SKM-1 treated with dmso at 0.1 percent for 144 hours (cell line): ENCODE results near the gene CELA3A.
A peak's percentile ranks its signal among the peaks of the same experiment; 100 is the strongest.
"Not testable (repeated sequence)": the region's sequence is repeated elsewhere in the genome, so short reads cannot be mapped to it uniquely, and the experiment has no call there.

Experiments
- DNase-seq: peaks from one replicate; lab custom pipeline; 2025; ENCODE audit not compliant: unreplicated experiment; lab: John Stamatoyannopoulos, UW

CELA3A gene

DNA sequence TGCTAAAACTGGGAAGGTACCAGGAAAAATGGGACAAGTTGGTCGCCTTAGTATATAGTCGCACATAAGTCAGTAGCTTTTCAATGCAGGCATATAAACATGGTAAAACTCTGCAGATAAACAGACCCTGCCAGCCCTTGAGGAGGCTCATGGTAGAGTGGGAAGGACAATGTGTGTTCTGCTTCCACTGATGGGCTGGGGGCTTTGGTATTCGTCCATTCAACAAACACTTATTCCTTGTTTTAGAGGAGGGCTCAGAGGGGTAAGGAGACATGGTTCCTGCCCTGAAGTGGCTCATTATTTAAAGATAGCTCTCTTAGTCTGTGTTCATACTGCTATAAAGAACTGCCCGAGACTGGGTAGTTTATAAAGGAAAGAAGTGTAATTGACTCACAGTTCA is 11.3 kb downstream of the CELA3A start:
- DNase-seq = not testable (repeated sequence)

DNA sequence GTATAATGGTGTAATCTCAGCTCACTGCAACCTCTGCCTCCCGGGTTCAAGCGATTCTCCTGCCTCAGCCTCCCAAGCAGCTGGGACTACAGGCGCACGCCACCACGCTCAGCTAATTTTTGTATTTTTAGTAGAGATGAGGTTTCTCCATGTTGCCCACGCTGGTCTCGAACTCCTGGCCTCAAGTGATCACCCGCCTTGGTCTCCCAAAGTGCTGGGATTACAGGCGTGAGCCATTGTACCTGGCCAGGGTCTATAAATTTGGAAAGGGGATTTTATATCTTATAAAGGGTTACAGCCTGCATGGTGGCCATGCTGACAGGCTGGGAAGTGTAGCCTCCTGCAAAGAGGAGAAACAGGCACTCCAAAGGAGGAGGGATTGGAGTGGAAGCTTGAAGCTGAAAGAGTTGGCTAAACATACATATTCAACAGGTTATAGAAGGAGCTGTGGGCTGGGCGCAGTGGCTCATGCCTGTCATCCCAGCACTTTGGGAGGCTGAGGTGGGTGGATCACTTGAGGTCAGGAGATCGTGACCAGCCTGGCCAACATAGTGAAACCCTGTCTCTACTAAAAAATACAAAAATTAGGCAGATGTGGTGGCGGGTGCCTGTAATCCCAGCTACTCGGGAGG is 13.2 kb downstream of the CELA3A start:
- not testable (repeated sequence) for DNase-seq

DNA sequence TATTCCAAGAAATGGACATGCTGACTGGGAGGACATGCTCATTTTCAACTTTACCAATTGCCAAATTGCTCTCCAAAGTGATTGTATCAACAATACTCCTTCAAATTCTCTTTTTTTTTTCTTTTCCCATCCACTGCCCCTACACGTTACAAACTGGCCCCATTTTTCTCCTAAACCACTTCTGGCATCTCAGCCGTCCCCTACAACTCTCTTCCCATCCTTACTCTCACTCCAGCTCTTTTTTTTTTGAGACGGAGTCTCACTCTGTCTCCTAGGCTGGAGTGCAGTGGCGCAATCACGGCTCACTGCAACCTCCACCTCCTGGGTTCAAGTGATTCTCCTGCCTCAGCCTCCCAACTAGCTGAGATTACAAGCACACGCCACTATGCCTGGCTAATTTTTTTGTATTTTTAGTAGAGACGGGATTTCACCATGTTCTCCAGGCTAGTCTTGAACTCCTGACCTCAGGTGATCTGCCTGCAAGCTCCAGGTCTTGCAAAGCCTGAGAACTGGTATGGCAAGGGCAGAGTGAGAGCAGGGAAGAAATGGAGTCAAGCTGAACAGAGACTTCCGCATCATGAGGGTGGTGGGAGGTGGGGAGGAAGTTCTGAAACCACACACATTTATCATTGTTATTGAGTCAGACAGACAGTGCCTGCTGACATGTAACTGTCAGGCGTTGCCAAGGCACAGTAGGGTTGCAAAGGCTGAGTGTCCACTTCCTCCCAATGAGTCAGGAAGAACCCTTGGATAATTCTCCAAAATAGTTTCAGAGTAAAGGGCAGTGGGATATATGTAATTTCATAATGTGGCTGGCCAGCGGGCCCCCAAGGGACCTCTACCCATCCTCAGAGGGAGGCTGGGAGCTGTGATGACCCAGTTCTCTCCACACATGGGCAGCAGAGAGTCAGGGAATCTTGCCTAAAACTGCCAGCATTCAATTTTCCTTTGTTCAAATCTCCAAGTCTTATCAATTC is 17.4 kb downstream of the CELA3A start:
- DNase-seq = peak; percentile 92

DNA sequence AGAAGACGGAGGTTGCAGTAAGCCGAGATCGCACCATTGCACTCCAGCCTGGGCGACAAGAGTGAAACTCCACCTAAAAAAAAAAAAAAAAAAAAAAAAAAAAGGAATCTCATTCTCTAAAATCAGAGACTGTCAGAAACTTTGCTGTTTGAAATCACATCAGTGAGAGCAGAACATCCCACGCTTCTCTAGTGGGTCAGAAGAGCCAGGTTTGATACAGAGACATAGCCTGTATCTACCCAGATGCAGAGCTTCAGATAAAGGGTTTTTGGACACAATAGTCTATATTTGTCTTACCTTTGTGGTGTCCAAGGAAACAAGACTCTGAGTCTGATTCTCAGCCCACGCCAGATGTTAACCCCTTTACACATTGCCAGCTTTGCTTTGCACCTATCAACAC is 19.6 kb downstream of the CELA3A start:
- no peak for DNase-seq

DNA sequence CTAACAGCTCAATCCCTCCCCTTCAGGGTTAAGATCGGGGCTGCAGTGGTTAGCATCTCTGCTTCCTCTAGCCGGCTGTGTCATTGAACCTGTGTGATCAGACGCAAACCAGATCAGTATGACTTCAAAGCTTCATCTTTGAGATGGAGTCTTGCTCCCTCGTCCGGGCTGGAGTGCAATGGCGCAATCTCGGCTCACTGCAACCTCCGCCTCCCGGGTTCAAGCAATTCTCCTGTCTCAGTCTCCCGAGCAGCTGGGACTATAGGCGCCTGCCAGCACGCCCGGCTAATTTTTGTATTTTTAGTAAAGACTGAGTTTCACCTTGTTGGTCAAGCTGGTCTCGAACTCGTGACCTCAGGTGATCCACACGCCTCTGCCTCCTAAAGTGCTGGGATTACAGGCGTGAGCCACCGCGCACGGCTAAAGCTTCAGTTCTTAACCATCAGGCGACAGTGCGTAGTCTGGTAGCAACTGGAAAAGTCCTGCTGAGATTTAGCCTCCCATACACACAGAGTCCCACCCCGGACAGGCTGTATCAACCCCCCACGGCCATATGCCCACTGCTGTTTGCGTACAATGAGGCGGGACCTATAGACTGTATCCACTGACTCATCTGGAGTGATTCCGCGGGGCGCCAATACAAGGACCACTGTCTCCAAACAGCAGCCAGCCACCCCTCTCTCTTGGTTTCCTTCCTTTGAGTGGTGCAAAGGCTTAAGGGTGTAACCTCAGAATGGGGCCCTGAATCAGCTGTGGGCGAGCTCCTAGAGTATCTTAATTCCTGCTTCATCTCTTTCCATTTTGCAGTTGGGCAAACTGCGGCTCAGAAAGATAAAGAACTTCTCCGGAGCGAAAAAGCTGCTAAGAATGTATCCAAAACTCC is 23.3 kb downstream of the CELA3A start:
- peak; percentile 78 for DNase-seq

DNA sequence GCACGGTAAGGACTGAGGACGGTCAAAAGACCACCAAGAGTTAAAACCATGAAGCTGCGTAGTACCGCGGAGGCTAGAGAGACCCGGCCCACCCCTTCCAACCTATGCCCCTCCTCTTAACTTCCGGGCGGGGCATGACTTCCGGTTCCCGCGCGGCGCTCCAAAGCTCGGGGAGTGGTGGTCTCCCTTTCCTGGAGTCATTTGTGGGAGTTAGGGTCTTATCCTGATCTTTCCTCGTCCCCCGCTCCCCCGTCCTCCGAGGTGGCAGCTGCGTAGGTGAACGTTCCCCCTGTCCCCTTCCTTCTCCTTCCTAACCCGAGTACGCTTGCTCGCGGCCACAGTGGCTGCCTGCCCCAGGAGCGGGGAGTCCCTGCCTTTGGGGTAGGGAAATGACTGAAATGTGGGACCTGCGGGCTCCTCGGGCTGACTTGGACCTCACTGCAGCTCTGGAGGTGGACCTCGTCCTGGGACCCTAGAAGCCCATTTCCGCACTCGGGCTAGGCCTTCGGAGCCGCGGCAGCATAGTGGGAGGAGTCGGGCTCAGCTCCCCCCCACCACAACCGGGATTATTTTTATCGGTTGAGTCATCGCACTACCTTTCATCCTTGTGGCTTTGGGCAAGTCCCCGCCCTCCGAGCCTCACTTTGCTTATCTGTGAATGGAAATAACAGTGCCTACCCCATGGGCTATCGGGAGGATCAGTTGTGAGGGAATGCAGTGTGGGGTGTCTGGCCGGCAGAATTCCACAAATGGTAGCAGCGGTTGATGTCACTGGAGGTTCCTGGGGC is 24.1 kb downstream of the CELA3A start:
- DNase-seq = peak; percentile 81

DNA sequence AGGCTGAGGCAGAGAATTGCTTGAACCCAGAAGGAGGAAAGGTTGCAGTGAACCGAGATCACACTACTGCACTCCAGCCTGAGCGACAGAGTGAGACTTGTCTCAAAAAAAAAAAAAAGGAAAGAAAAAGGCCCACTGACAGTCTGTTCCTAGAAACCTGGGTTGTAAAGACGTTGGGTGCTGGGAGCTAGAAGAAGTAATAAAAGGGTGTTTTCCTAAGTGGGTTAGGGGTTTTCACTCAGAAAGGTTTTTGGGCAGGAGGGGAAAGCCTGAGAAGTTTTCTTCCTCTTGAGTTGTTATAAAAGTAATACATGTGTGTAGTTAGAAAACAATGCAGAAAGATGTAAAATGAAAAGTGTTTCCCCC is 25.4 kb downstream of the CELA3A start:
- no peak for DNase-seq

DNA sequence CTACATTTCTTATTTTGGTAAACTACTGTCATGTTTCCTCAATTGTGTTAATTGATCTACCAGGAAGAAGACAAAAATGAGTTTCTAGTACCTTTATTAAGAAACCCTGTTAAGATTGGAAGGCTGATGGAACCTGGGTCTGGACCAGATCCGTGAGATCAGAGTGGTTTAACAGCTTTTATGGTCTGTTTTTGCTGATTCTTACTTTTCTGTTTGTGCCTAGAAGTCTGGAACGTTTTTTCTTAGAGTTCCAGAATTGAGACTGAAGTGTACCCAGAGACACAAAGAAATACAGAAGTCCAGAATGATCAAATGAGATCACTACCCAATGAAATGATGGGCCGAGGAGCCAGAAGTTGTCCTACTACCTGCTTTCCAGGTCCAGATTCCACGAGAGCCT is 28.6 kb downstream of the CELA3A start:
- no peak for DNase-seq

DNA sequence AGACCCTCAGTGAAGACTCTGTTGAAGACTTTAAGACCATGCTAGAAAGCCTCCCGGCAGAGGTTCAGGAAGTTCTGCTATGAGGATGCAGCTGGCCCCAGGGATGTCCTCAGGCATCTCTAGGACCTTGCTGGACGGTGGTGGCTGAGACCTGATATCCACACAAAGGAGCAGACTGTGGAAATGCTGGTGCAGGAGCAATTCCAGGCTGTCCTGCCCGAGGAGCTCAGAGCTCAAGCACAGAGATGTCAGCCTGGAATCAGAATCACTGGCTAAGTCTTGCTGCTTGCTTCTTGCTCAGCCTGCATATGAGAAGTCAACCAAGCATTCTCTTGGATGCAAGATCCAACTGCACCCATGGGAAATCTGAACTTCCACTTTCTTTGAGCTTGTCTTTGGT is 29.0 kb downstream of the CELA3A start:
- DNase-seq = no peak

DNA sequence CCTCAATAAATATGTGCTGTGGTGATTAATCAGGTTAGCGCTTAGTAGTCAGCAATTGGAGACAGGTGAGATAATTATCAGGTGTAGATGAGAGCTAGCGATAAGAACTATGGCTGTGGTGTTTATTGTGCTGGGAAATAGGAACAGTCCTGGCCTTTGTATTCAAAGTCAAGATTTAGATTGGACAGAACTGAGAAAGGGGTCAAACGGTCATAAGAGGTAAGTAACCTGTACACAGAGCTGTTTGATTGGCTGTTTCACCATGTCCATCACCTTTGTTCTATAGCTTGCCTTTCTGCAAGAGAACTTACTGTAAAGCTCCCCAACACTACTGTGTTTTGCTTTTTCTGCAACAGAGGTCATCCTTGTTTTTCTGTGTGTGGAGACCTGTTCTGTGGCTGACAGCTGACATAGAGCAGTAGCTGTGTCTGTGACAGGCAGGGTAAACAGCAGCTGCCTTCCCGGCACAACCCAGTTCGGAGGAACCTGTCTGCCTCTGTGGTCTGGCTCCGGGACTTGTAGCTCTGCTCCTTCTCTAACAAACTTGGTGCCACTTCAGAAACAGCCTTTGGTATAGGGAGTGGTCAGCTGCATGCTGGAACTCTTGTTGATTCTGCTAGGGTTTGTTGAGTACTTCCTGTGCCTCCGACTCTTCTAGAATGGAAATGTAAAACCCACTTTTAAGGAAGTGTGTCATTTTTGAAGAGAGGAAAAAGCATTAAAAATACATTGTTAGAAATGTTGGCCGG is 29.9 kb downstream of the CELA3A start:
- DNase-seq = no peak

DNA sequence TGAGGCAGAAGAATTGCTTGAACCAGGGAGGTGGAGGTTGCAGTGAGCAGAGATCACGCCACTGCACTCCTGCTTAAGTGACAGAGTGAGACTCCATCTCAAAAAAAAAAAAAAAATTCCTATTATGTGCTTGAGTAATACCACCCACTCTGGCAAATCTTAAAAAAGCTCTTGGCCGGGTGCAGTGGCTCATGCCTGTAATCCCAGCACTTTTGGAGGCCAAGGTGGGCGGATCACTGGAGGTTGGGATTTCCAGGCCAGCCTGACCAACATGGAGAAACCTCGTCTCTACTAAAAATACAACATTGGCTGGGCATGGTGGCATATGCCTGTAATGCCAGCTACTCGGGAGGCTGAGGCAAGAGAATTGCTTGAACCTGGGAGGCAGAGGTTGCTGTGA is 33.4 kb downstream of the CELA3A start:
- not testable (repeated sequence) for DNase-seq

DNA sequence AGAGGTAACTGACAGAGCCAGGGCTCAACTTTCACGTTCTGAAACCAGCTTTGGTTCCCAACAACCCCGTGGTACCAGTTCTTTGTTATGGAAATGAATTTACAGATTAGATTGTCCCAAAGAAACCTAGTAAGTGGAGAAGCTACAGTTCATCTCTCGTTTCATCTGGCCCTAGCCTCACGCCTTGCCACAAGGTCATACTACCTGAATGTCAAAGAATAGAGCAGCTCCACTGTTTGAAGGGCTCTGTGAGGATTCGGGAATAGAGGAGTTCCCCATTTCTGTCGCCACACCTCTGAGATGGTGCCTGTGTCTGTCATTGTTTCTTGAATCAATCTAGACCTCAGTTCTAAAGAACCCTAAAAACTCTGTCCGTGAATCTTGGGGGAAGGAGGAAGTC is 36.1 kb downstream of the CELA3A start:
- no peak for DNase-seq

DNA sequence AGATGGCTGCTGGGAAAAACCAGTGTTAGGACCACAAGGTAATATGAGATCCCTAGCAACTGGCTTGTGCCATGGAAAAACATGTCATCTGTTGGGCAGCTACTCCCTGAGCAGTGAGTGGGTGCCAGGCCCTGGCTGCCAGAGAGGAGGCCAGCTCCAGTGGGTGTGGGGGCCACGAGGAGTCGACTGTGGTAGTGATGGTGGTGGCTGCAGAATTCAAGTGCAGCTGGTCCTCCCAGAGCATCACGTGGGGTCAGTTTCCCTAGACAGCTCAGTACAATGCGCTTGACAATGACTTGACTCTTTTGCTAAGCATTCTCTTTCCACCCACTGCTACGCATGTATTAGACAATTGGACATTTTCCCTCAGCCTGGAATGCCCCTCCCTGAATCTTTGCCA is 36.6 kb downstream of the CELA3A start:
- DNase-seq = no peak

DNA sequence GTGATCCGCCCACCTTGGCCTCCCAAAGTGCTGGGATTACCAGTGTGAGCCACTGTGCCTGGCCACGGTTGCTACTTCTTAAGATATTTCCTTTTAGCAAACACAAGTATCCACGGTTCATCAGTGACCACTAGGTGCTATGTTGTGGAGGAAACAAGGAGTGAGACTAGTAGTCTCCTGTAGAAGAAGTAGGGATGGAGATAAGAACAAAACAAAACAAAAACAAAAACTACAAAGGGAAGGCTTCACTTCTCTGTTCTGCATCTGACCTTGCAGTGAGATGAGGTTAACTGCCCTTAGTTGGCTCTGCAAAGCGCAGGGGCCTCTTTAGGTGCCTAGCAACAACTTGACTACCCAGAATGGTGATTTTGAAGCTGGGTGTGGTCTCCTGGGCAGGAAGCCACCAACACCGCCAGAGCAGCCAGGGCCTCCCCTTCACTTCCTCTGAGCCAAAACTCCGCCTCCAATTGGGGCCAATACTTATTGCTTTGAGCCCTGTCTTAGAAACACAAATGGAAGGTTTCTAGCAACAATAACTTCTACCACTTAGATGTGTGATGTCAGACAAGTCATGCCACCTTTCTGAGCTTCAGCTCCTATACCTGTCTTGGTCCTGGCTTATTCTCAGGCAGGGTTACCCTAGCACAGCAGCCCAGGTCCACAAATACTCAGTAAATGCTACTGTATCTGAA is 38.3 kb downstream of the CELA3A start:
- DNase-seq = peak; percentile 99

DNA sequence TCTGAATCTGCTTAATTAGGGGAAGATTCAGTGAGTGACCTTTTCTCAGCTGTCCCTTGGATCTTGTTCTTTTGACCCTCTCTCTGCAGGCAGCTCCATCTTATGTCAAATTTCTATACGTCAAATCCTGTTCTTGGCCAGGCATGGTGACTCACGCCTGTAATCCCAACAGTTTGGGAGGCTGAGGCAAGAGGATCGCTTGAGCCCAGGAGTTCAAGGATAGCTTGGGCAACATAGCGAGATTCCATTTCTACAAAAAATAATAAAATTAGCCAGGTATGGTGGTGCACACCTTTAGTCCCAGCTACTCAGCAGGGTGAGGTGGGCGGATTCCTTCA is 38.8 kb downstream of the CELA3A start:
- no peak for DNase-seq

DNA sequence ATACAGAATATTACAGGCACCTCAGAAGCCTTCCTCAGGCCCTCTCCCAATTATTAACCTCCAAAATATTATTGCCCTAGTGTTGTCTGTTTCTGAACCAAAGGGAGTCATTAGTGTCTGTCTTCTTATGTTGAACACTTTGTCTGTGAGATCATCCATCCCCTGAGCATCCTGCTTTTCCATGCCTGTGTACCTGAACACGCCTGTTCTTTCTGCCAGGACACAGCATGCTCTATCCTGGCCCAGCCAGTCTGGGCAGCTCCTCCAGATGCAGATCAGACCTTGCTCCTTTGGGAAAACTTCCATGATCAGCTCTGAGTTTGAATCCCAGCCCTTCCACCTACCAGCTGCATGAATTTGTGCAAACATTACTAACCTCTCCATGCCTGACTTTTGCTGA is 40.0 kb downstream of the CELA3A start:
- no peak for DNase-seq

DNA sequence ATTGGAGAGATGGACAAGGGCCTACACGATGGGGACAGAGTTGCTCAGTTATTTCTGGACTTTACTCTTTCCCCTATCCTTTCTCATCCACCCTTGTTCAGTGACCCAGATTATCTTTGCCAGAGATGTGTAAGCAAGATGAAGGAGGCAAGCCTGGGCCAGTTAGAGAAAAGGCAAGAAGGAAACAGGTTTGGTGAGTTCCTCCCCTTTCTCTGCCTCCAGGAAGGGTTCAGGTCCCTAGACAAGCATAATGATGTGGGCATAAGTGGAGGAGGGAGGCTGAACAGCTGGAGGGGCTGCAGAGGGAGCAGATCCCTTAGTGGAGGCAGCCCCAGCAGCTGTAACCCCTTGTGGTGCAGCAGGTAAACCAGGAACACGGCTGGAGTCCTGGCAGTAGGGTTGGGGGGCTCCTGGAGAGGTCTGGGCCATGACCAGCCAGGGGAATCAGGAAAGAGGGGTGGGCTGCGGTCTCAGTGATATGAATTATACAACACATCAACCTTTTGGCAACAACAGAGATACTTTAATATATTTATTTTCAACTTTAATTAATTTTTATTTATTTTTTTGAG is 41.8 kb downstream of the CELA3A start:
- no peak for DNase-seq

DNA sequence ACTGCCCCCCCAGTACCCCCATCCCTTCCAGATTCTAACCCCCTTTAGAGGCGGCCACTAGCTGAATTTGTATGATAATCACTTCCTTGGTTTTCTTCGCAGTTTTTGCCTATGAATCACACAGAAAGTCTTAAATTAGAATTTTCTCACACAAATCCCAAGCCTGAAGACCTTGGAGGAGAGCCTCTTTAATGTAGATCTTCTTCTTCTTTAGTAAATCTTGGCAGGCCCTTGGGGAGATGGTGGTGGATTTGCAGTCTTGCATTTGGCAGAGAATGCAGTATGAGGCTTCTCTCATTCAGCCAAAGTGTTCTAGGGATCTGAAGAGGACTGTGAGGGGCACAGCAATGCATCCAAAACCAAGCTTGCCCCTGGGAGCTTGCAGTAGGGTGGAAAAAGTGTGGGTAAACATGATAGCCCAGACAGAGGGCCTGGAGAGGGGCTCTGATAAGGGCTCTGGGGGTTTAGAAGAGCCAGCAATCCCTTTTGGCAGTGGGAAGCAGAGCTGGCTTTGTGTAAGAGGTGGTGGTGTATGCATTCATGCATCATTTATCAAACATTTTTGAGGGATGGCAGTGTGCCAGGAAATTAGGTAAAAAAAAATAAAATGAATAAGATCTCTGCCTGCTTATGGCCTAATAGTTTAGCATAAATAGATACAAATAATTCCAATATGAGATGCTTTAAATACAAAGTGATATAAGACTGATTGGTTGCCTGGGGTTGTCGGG is 43.4 kb downstream of the CELA3A start:
- no peak for DNase-seq
